ENCODE results near the gene NPC1L1.

Gene NPC1L1

GRCh38 chr7:44534501-44534900, 6.6 kb downstream of the NPC1L1 start:
- no peak overlapping the region for H3K27ac Mint-ChIP-seq
- DNase-seq (ENCODE audit: low spot score): peak; percentile 34
- no peaks in the 10 kb centered on the region for H3K36me3 Mint-ChIP-seq (ENCODE audit: low read depth)
- no peaks in the 10 kb centered on the region for H3K4me1 Mint-ChIP-seq (ENCODE audit: low read depth)
- H3K9me3 Mint-ChIP-seq: no peaks in the 10 kb centered on the region
- no peak overlapping the region for H3K4me3 Mint-ChIP-seq
- H3K27me3 Mint-ChIP-seq (ENCODE audit: low read depth): no peaks in the 10 kb centered on the region

GRCh38 chr7:44534087-44534486, 7.0 kb downstream of the NPC1L1 start:
- no peaks in the 10 kb centered on the region for H3K4me1 Mint-ChIP-seq (ENCODE audit: low read depth)
- H3K4me3 Mint-ChIP-seq: no peak overlapping the region
- H3K36me3 Mint-ChIP-seq (ENCODE audit: low read depth): no peaks in the 10 kb centered on the region
- DNase-seq (ENCODE audit: low spot score): no peak
- H3K27ac Mint-ChIP-seq: no peak overlapping the region
- no peaks in the 10 kb centered on the region for H3K9me3 Mint-ChIP-seq
- H3K27me3 Mint-ChIP-seq (ENCODE audit: low read depth): no peaks in the 10 kb centered on the region

GRCh38 chr7:44533301-44534055, 7.7 kb downstream of the NPC1L1 start:
- DNase-seq (ENCODE audit: low spot score): no peak
- Mint-ChIP-seq H3K4me3 (no peak overlapping the region), H3K27me3 (ENCODE audit: low read depth) (no peaks in the 10 kb centered on the region), H3K4me1 (ENCODE audit: low read depth) (no peaks in the 10 kb centered on the region), H3K27ac (no peak overlapping the region), H3K36me3 (ENCODE audit: low read depth) (no peaks in the 10 kb centered on the region), H3K9me3 (no peaks in the 10 kb centered on the region)

GRCh38 chr7:44531421-44532380, 9.4 kb downstream of the NPC1L1 start:
- Mint-ChIP-seq H3K27ac (no peak overlapping the region), H3K27me3 (ENCODE audit: low read depth) (no peaks in the 10 kb centered on the region), H3K4me1 (ENCODE audit: low read depth) (no peaks in the 10 kb centered on the region), H3K36me3 (ENCODE audit: low read depth) (no peaks in the 10 kb centered on the region), H3K4me3 (no peak overlapping the region), H3K9me3 (no peaks in the 10 kb centered on the region)
- DNase-seq (ENCODE audit: low spot score): no peak

GRCh38 chr7:44530990-44531389, 10.1 kb downstream of the NPC1L1 start:
- no peaks in the 10 kb centered on the region for H3K36me3 Mint-ChIP-seq (ENCODE audit: low read depth)
- no peaks in the 10 kb centered on the region for H3K27me3 Mint-ChIP-seq (ENCODE audit: low read depth)
- H3K4me3 Mint-ChIP-seq: no peak overlapping the region
- no peak overlapping the region for H3K27ac Mint-ChIP-seq
- no peaks in the 10 kb centered on the region for H3K4me1 Mint-ChIP-seq (ENCODE audit: low read depth)
- no peaks in the 10 kb centered on the region for H3K9me3 Mint-ChIP-seq
- no peak for DNase-seq (ENCODE audit: low spot score)

GRCh38 chr7:44524811-44525388, 16.2 kb downstream of the NPC1L1 start:
- H3K4me3 Mint-ChIP-seq: no peak overlapping the region
- no peaks in the 10 kb centered on the region for H3K4me1 Mint-ChIP-seq (ENCODE audit: low read depth)
- no peak for DNase-seq (ENCODE audit: low spot score)
- peaks cover 6% of the 10 kb centered on the region for H3K27me3 Mint-ChIP-seq (ENCODE audit: low read depth)
- peaks cover 9% of the 10 kb centered on the region for H3K9me3 Mint-ChIP-seq
- no peak overlapping the region for H3K27ac Mint-ChIP-seq
- no peaks in the 10 kb centered on the region for H3K36me3 Mint-ChIP-seq (ENCODE audit: low read depth)

GRCh38 chr7:44522315-44522714, 18.8 kb downstream of the NPC1L1 start:
- Mint-ChIP-seq H3K4me3 (no peak overlapping the region), H3K27me3 (ENCODE audit: low read depth) (peaks cover 6% of the 10 kb centered on the region), H3K36me3 (ENCODE audit: low read depth) (no peaks in the 10 kb centered on the region), H3K9me3 (peaks cover 9% of the 10 kb centered on the region), H3K27ac (no peak overlapping the region), H3K4me1 (ENCODE audit: low read depth) (no peaks in the 10 kb centered on the region)
- no peak for DNase-seq (ENCODE audit: low spot score)

GRCh38 chr7:44521347-44522095, 19.6 kb downstream of the NPC1L1 start:
- Mint-ChIP-seq H3K36me3 (ENCODE audit: low read depth) (no peaks in the 10 kb centered on the region), H3K4me3 (no peak overlapping the region), H3K4me1 (ENCODE audit: low read depth) (no peaks in the 10 kb centered on the region), H3K27me3 (ENCODE audit: low read depth) (peaks cover 6% of the 10 kb centered on the region), H3K27ac (no peak overlapping the region), H3K9me3 (peaks cover 9% of the 10 kb centered on the region)
- DNase-seq (ENCODE audit: low spot score): no peak

- Mint-ChIP-seq H3K4me1 (ENCODE audit: low read depth) (no peaks in the 10 kb centered on the region), H3K36me3 (ENCODE audit: low read depth) (no peaks in the 10 kb centered on the region), H3K27ac (no peak overlapping the region), H3K4me3 (no peak overlapping the region), H3K9me3 (peaks cover 9% of the 10 kb centered on the region), H3K27me3 (ENCODE audit: low read depth) (peaks cover 6% of the 10 kb centered on the region)
- no peak for DNase-seq (ENCODE audit: low spot score)
Observed at GRCh38 chr7:44520574-44520973, 20.6 kb downstream of the NPC1L1 start.

GRCh38 chr7:44519546-44519945, 21.6 kb downstream of the NPC1L1 start:
- DNase-seq (ENCODE audit: low spot score): no peak
- H3K9me3 Mint-ChIP-seq: peaks cover 4% of the 10 kb centered on the region
- no peak overlapping the region for H3K27ac Mint-ChIP-seq
- H3K4me1 Mint-ChIP-seq (ENCODE audit: low read depth): no peaks in the 10 kb centered on the region
- no peak overlapping the region for H3K4me3 Mint-ChIP-seq
- peaks cover 6% of the 10 kb centered on the region for H3K27me3 Mint-ChIP-seq (ENCODE audit: low read depth)
- no peaks in the 10 kb centered on the region for H3K36me3 Mint-ChIP-seq (ENCODE audit: low read depth)

- H3K27me3 Mint-ChIP-seq (ENCODE audit: low read depth): no peaks in the 10 kb centered on the region
- DNase-seq (ENCODE audit: low spot score): no peak
- no peak overlapping the region for H3K4me3 Mint-ChIP-seq
- H3K4me1 Mint-ChIP-seq (ENCODE audit: low read depth): no peaks in the 10 kb centered on the region
- no peaks in the 10 kb centered on the region for H3K9me3 Mint-ChIP-seq
- no peaks in the 10 kb centered on the region for H3K36me3 Mint-ChIP-seq (ENCODE audit: low read depth)
- H3K27ac Mint-ChIP-seq: no peak overlapping the region
Observed at GRCh38 chr7:44518761-44519160, 22.4 kb downstream of the NPC1L1 start.

GRCh38 chr7:44517175-44517574, 24.0 kb downstream of the NPC1L1 start:
- Mint-ChIP-seq H3K27me3 (ENCODE audit: low read depth) (no peaks in the 10 kb centered on the region), H3K36me3 (ENCODE audit: low read depth) (no peaks in the 10 kb centered on the region), H3K9me3 (no peaks in the 10 kb centered on the region)

GRCh38 chr7:44515590-44516268, 25.4 kb downstream of the NPC1L1 start:
- Mint-ChIP-seq H3K4me1 (ENCODE audit: low read depth) (no peaks in the 10 kb centered on the region), H3K27ac (no peak overlapping the region), H3K36me3 (ENCODE audit: low read depth) (no peaks in the 10 kb centered on the region), H3K4me3 (no peak overlapping the region), H3K27me3 (ENCODE audit: low read depth) (no peaks in the 10 kb centered on the region), H3K9me3 (no peaks in the 10 kb centered on the region)
- no peak for DNase-seq (ENCODE audit: low spot score)

More at GRCh38 chr7:44517175-44517574, 24.0 kb downstream of the NPC1L1 start:
- no peaks in the 10 kb centered on the region for H3K4me1 Mint-ChIP-seq (ENCODE audit: low read depth)
- H3K27ac Mint-ChIP-seq: no peak overlapping the region
- no peak overlapping the region for H3K4me3 Mint-ChIP-seq
- no peak for DNase-seq (ENCODE audit: low spot score)

Data from T-helper 2 cell treated with Interferon-gamma antibody and Interleukin-4, amounts not matched to agents 5 μg/mL and 100 μg/mL, for 36 hours (primary cell).